Right lobe of liver (tissue), 4 donors: ENCODE measurements around the gene FRMD4A.

Experiments
- POLR2A ChIP-seq: fragments of 450-650 bp; IDR thresholded peaks from one replicate; pipeline ENCODE4 v1.6.1; 2017; ENCODE audit warnings: antibody characterized with exemption, mild to moderate bottlenecking
- TF ChIP-seq, protein P1 (sequence below), 4 donors: fragments of 200-600 bp in 3 of 4; fragments of 450-650 bp in 1 of 4; IDR thresholded peaks; one replicate each; pipeline versions ENCODE4 v1.5.1 to v1.8.0; 2016 to 2022; ENCODE audit warnings: antibody characterized with exemption in 4 of 4, mild to moderate bottlenecking in 2 of 4
- donor health status: DM: no; HTN: no; CAD: no.
- donor health status: DM: no; HTN: no; CAD: no.
- donor health status: DM: no; HTN: yes; CAD: no.

- TF ChIP-seq, protein P1, sequence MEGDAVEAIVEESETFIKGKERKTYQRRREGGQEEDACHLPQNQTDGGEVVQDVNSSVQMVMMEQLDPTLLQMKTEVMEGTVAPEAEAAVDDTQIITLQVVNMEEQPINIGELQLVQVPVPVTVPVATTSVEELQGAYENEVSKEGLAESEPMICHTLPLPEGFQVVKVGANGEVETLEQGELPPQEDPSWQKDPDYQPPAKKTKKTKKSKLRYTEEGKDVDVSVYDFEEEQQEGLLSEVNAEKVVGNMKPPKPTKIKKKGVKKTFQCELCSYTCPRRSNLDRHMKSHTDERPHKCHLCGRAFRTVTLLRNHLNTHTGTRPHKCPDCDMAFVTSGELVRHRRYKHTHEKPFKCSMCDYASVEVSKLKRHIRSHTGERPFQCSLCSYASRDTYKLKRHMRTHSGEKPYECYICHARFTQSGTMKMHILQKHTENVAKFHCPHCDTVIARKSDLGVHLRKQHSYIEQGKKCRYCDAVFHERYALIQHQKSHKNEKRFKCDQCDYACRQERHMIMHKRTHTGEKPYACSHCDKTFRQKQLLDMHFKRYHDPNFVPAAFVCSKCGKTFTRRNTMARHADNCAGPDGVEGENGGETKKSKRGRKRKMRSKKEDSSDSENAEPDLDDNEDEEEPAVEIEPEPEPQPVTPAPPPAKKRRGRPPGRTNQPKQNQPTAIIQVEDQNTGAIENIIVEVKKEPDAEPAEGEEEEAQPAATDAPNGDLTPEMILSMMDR (IDR thresholded peaks at IDR 0.05) = no peak
- TF ChIP-seq POLR2A = no peak
Measured at GRCh38 chr10:14025283-14026189, 305.2 kb downstream of the FRMD4A start.
